ENCODE results near the gene ABCC4.
A peak's percentile ranks its signal among the peaks of the same experiment; 100 is the strongest.

Gene ABCC4

DNA sequence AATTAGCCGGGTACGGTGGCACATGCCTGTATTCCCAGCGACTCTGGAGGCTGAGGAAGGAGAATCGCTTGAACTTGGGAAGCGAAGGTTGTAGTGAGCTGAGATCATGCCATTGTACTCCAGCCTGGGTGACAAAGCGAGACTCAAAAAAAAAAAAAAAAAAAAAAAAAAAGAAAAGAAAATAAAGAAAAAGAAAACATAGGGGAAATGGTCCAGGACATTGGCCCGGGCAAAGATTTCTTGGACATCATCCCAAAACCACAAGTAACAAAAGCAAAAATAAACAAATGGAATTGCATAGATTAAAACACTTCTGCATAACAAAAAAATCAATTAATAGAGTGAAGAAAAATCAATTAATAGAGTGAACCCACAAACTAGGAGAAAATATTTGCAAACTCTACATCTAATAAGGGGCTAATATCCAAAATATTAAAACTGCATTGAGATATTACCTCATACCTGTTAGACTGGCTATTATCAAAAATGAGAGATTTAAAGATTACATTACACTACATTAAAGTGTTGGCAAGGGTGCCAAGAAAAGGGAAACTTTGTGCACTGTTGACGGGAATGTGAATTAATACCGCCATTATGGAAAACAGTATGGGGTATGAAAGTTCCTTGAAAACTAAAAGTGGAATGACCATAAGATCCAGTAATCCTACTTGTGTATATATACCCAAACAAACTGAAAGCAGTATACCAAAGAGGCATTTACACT, 18.5 kb upstream of the ABCC4 start (continued):
- TF ChIP-seq ZNF335 (tag by site-specific recombination; conservative IDR thresholded peaks at IDR 0.05): no peak
- TF ChIP-seq ZNF558 (tag by site-specific recombination; IDR thresholded peaks at IDR 0.05): peak; percentile 57; the same call in 1 of the 2 replicates
- TF ChIP-seq ZNF24 (tag by site-specific recombination; IDR thresholded peaks at IDR 0.05): no peak
- TF ChIP-seq ZNF311 (tag by site-specific recombination; IDR thresholded peaks at IDR 0.05; ENCODE audit: borderline replicate concordance): no peak
- TF ChIP-seq ZBTB1 (tag by site-specific recombination; IDR thresholded peaks at IDR 0.05): no peak
- TF ChIP-seq, protein P1, sequence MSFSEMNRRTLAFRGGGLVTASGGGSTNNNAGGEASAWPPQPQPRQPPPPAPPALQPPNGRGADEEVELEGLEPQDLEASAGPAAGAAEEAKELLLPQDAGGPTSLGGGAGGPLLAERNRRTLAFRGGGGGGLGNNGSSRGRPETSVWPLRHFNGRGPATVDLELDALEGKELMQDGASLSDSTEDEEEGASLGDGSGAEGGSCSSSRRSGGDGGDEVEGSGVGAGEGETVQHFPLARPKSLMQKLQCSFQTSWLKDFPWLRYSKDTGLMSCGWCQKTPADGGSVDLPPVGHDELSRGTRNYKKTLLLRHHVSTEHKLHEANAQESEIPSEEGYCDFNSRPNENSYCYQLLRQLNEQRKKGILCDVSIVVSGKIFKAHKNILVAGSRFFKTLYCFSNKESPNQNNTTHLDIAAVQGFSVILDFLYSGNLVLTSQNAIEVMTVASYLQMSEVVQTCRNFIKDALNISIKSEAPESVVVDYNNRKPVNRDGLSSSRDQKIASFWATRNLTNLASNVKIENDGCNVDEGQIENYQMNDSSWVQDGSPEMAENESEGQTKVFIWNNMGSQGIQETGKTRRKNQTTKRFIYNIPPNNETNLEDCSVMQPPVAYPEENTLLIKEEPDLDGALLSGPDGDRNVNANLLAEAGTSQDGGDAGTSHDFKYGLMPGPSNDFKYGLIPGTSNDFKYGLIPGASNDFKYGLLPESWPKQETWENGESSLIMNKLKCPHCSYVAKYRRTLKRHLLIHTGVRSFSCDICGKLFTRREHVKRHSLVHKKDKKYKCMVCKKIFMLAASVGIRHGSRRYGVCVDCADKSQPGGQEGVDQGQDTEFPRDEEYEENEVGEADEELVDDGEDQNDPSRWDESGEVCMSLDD (tag by site-specific recombination; IDR thresholded peaks at IDR 0.05): no peak
- TF ChIP-seq KLF1 (tag by site-specific recombination; IDR thresholded peaks at IDR 0.05): no peak
- TF ChIP-seq WT1 (tag by site-specific recombination; IDR thresholded peaks at IDR 0.05): peak; percentile 35; the same call in 1 of the 2 replicates
- TF ChIP-seq HOXD13 (CRISPR knock-in tag; IDR thresholded peaks at IDR 0.05; ENCODE audit: borderline replicate concordance): no peak
- TF ChIP-seq MZF1 (tag by site-specific recombination; IDR thresholded peaks at IDR 0.05; ENCODE audit: borderline replicate concordance): no peak
- TF ChIP-seq, protein P2, sequence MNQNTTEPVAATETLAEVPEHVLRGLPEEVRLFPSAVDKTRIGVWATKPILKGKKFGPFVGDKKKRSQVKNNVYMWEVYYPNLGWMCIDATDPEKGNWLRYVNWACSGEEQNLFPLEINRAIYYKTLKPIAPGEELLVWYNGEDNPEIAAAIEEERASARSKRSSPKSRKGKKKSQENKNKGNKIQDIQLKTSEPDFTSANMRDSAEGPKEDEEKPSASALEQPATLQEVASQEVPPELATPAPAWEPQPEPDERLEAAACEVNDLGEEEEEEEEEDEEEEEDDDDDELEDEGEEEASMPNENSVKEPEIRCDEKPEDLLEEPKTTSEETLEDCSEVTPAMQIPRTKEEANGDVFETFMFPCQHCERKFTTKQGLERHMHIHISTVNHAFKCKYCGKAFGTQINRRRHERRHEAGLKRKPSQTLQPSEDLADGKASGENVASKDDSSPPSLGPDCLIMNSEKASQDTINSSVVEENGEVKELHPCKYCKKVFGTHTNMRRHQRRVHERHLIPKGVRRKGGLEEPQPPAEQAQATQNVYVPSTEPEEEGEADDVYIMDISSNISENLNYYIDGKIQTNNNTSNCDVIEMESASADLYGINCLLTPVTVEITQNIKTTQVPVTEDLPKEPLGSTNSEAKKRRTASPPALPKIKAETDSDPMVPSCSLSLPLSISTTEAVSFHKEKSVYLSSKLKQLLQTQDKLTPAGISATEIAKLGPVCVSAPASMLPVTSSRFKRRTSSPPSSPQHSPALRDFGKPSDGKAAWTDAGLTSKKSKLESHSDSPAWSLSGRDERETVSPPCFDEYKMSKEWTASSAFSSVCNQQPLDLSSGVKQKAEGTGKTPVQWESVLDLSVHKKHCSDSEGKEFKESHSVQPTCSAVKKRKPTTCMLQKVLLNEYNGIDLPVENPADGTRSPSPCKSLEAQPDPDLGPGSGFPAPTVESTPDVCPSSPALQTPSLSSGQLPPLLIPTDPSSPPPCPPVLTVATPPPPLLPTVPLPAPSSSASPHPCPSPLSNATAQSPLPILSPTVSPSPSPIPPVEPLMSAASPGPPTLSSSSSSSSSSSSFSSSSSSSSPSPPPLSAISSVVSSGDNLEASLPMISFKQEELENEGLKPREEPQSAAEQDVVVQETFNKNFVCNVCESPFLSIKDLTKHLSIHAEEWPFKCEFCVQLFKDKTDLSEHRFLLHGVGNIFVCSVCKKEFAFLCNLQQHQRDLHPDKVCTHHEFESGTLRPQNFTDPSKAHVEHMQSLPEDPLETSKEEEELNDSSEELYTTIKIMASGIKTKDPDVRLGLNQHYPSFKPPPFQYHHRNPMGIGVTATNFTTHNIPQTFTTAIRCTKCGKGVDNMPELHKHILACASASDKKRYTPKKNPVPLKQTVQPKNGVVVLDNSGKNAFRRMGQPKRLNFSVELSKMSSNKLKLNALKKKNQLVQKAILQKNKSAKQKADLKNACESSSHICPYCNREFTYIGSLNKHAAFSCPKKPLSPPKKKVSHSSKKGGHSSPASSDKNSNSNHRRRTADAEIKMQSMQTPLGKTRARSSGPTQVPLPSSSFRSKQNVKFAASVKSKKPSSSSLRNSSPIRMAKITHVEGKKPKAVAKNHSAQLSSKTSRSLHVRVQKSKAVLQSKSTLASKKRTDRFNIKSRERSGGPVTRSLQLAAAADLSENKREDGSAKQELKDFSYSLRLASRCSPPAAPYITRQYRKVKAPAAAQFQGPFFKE (tag by site-specific recombination; IDR thresholded peaks at IDR 0.05; ENCODE audit: borderline replicate concordance): no peak
- TF ChIP-seq, protein P3, sequence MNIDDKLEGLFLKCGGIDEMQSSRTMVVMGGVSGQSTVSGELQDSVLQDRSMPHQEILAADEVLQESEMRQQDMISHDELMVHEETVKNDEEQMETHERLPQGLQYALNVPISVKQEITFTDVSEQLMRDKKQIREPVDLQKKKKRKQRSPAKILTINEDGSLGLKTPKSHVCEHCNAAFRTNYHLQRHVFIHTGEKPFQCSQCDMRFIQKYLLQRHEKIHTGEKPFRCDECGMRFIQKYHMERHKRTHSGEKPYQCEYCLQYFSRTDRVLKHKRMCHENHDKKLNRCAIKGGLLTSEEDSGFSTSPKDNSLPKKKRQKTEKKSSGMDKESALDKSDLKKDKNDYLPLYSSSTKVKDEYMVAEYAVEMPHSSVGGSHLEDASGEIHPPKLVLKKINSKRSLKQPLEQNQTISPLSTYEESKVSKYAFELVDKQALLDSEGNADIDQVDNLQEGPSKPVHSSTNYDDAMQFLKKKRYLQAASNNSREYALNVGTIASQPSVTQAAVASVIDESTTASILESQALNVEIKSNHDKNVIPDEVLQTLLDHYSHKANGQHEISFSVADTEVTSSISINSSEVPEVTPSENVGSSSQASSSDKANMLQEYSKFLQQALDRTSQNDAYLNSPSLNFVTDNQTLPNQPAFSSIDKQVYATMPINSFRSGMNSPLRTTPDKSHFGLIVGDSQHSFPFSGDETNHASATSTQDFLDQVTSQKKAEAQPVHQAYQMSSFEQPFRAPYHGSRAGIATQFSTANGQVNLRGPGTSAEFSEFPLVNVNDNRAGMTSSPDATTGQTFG (tag by site-specific recombination; IDR thresholded peaks at IDR 0.05; ENCODE audit: borderline replicate concordance): no peak
- TF ChIP-seq, protein P4, sequence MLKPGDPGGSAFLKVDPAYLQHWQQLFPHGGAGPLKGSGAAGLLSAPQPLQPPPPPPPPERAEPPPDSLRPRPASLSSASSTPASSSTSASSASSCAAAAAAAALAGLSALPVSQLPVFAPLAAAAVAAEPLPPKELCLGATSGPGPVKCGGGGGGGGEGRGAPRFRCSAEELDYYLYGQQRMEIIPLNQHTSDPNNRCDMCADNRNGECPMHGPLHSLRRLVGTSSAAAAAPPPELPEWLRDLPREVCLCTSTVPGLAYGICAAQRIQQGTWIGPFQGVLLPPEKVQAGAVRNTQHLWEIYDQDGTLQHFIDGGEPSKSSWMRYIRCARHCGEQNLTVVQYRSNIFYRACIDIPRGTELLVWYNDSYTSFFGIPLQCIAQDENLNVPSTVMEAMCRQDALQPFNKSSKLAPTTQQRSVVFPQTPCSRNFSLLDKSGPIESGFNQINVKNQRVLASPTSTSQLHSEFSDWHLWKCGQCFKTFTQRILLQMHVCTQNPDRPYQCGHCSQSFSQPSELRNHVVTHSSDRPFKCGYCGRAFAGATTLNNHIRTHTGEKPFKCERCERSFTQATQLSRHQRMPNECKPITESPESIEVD (tag by site-specific recombination; IDR thresholded peaks at IDR 0.05): no peak
- TF ChIP-seq ZSCAN30 (tag by site-specific recombination; IDR thresholded peaks at IDR 0.05): no peak
- TF ChIP-seq, protein P5, sequence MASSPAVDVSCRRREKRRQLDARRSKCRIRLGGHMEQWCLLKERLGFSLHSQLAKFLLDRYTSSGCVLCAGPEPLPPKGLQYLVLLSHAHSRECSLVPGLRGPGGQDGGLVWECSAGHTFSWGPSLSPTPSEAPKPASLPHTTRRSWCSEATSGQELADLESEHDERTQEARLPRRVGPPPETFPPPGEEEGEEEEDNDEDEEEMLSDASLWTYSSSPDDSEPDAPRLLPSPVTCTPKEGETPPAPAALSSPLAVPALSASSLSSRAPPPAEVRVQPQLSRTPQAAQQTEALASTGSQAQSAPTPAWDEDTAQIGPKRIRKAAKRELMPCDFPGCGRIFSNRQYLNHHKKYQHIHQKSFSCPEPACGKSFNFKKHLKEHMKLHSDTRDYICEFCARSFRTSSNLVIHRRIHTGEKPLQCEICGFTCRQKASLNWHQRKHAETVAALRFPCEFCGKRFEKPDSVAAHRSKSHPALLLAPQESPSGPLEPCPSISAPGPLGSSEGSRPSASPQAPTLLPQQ (tag by site-specific recombination; IDR thresholded peaks at IDR 0.05): no peak; the same call in 1 of the 2 replicates
- TF ChIP-seq ZNF600 (tag by site-specific recombination; IDR thresholded peaks at IDR 0.05): no peak
- TF ChIP-seq, protein P6, sequence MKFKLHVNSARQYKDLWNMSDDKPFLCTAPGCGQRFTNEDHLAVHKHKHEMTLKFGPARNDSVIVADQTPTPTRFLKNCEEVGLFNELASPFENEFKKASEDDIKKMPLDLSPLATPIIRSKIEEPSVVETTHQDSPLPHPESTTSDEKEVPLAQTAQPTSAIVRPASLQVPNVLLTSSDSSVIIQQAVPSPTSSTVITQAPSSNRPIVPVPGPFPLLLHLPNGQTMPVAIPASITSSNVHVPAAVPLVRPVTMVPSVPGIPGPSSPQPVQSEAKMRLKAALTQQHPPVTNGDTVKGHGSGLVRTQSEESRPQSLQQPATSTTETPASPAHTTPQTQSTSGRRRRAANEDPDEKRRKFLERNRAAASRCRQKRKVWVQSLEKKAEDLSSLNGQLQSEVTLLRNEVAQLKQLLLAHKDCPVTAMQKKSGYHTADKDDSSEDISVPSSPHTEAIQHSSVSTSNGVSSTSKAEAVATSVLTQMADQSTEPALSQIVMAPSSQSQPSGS (tag by site-specific recombination; IDR thresholded peaks at IDR 0.05; ENCODE audit: low read depth): no peak
- TF ChIP-seq ZNF248 (tag by site-specific recombination; IDR thresholded peaks at IDR 0.05): no peak
- no peak for TF ChIP-seq ZNF585B (tag by site-specific recombination; IDR thresholded peaks at IDR 0.05)
- TF ChIP-seq, protein P7, sequence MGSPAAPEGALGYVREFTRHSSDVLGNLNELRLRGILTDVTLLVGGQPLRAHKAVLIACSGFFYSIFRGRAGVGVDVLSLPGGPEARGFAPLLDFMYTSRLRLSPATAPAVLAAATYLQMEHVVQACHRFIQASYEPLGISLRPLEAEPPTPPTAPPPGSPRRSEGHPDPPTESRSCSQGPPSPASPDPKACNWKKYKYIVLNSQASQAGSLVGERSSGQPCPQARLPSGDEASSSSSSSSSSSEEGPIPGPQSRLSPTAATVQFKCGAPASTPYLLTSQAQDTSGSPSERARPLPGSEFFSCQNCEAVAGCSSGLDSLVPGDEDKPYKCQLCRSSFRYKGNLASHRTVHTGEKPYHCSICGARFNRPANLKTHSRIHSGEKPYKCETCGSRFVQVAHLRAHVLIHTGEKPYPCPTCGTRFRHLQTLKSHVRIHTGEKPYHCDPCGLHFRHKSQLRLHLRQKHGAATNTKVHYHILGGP (tag by site-specific recombination; IDR thresholded peaks at IDR 0.05): no peak
